Measurements from ENCODE around the gene ERICH4.

The ERICH4 gene

GRCh38 chr19:41422955-41423354, 20.0 kb upstream of the ERICH4 start:
- no peak for TF ChIP-seq CTCF (IDR thresholded peaks at IDR 0.05; ENCODE audit: low read length, missing control alignments)
- no peak for DNase-seq (ENCODE audit: low read depth)
- no peak overlapping the region for H3K4me3 ChIP-seq (replicated peaks; ENCODE audit: low read depth, low read length)

GRCh38 chr19:41424335-41425173, 18.4 kb upstream of the ERICH4 start:
- no peak for DNase-seq (ENCODE audit: low read depth)
- no peak overlapping the region for H3K4me3 ChIP-seq (replicated peaks; ENCODE audit: low read depth, low read length)
- TF ChIP-seq CTCF (IDR thresholded peaks at IDR 0.05; ENCODE audit: low read length, missing control alignments): no peak

GRCh38 chr19:41425174-41426115, 17.5 kb upstream of the ERICH4 start:
- H3K4me3 ChIP-seq (replicated peaks; ENCODE audit: low read depth, low read length): no peak overlapping the region
- no peak for TF ChIP-seq CTCF (IDR thresholded peaks at IDR 0.05; ENCODE audit: low read length, missing control alignments)
- no peak for DNase-seq (ENCODE audit: low read depth)

- no peak for TF ChIP-seq CTCF (IDR thresholded peaks at IDR 0.05; ENCODE audit: low read length, missing control alignments)
- H3K4me3 ChIP-seq (replicated peaks; ENCODE audit: low read depth, low read length): peak overlapping the region; percentile 55
Measured at GRCh38 chr19:41426116-41426841, 16.7 kb upstream of the ERICH4 start.

GRCh38 chr19:41426952-41427646, 15.9 kb upstream of the ERICH4 start, which contains the start of gene B3GNT8:
B3GNT8 (minus strand) TSS chr19:41427374; CDS start chr19:41426778, 596 bp downstream.
- DNase-seq (ENCODE audit: low read depth): peak; percentile 63
- peak within 1 kb of the TSS; percentile 55 for H3K4me3 ChIP-seq (replicated peaks; ENCODE audit: low read depth, low read length)
- no peak for TF ChIP-seq CTCF (IDR thresholded peaks at IDR 0.05; ENCODE audit: low read length, missing control alignments)

More at GRCh38 chr19:41426116-41426841, 16.7 kb upstream of the ERICH4 start:
- DNase-seq (ENCODE audit: low read depth): no peak

All from fibroblast of pulmonary artery (primary cell).